OCI-LY7 (cell line): ENCODE results near the gene DOCK4. TPM values are rescaled to one million over a fixed set of nuclear protein-coding genes. Genes with fewer than 3 reads are reported as not detected.

Source experiments
- BruUV-seq: library from RNA; stranded (reverse); fragments of 400-500 nt; replicated peaks from 2 replicates; lab custom pipeline; 2021; lab: Mats Ljungman, UMichigan
- CTCF ChIA-PET: fragments of 300-600 bp; sonication (Branson Sonifier 250); formaldehyde crosslinking; loops from one replicate; lab custom pipeline; 2022; ENCODE audit warnings: antibody characterized with exemption; ENCODE audit not compliant: unreplicated experiment; lab: Charles Lee
- POLR2A ChIA-PET: fragments of 300-600 bp; sonication (Branson Sonifier 250); formaldehyde crosslinking; loops from one replicate; lab custom pipeline; 2022; ENCODE audit warnings: antibody characterized with exemption; lab: Charles Lee
- DNase-seq: peaks from one replicate; pipeline ENCODE4 v3.0.0-alpha.2; 2015; ENCODE audit warnings: low spot score
- H2AFZ ChIP-seq: fragments of 200-600 bp; sonication (generic), shearing (Covaris generic); 2 replicates; pipeline ENCODE4 v1.6.1; 2014; ENCODE audit warnings: mild to moderate bottlenecking, antibody characterized with exemption, low read length, moderate library complexity
- H3K27ac ChIP-seq: fragments of 200-600 bp; sonication (generic); 2 replicates; pipeline ENCODE4 v1.5.1; 2014; ENCODE audit warnings: mixed run types, low read depth, mild to moderate bottlenecking, moderate library complexity, low read length, inconsistent platforms; ENCODE audit not compliant: poor library complexity, severe bottlenecking
- H3K36me3 ChIP-seq: fragments of 200-600 bp; sonication (generic); 2 replicates; pipeline ENCODE4 v1.6.1; 2014; ENCODE audit warnings: mild to moderate bottlenecking, antibody characterized with exemption, low read length, moderate library complexity, mixed read lengths; ENCODE audit not compliant: insufficient read depth
- H3K4me1 ChIP-seq: fragments of 200-600 bp; sonication (generic); 2 replicates; pipeline ENCODE4 v1.5.1; 2014; ENCODE audit warnings: mild to moderate bottlenecking, low read length; ENCODE audit not compliant: insufficient read depth, poor library complexity, severe bottlenecking
- H3K4me2 ChIP-seq: fragments of 200-600 bp; sonication (generic); 2 replicates; pipeline ENCODE4 v1.6.1; 2014; ENCODE audit warnings: mild to moderate bottlenecking, low read length
- H3K4me3 ChIP-seq: fragments of 200-600 bp; sonication (generic); 2 replicates; pipeline ENCODE4 v1.5.1; 2014; ENCODE audit warnings: mild to moderate bottlenecking, low read depth, low read length; ENCODE audit not compliant: poor library complexity, severe bottlenecking
- H3K79me2 ChIP-seq: fragments of 200-600 bp; sonication (generic); 2 replicates; pipeline ENCODE4 v1.6.1; 2016; ENCODE audit warnings: low read depth, mild to moderate bottlenecking, low read length, moderate library complexity, mixed read lengths; ENCODE audit not compliant: insufficient read depth
- H3K9me2 ChIP-seq: fragments of 200-600 bp; sonication (generic); 2 replicates; pipeline ENCODE4 v1.6.1; 2016; ENCODE audit warnings: mild to moderate bottlenecking, low read length, mixed read lengths; ENCODE audit not compliant: insufficient read depth
- H3K9me3 ChIP-seq: fragments of 200-600 bp; sonication (generic); 2 replicates; pipeline ENCODE4 v1.6.1; 2014; ENCODE audit warnings: mild to moderate bottlenecking, mixed run types, low read length, mixed read lengths
- H4K20me1 ChIP-seq: fragments of 200-600 bp; sonication (generic); 2 replicates; pipeline ENCODE4 v1.6.1; 2014; ENCODE audit warnings: mild to moderate bottlenecking, antibody characterized with exemption, low read length, moderate library complexity, mixed read lengths; ENCODE audit not compliant: insufficient read depth
- CTCF ChIP-seq: fragments of 200-600 bp; sonication (generic); conservative IDR thresholded peaks from 2 replicates; pipeline ENCODE4 v1.5.1; 2014; ENCODE audit warnings: mild to moderate bottlenecking, antibody characterized with exemption, low read length, moderate library complexity, mixed read lengths
- EZH2phosphoT487 ChIP-seq: fragments of 200-600 bp; sonication (generic); IDR thresholded peaks from 2 replicates; pipeline ENCODE4 v1.6.1; 2018; ENCODE audit warnings: low read depth, borderline replicate concordance, mild to moderate bottlenecking, mixed run types, antibody characterized with exemption, low read length, moderate library complexity, mixed read lengths
- intact Hi-C: fragments of 100-400 bp; cut with micrococcal nuclease; formaldehyde crosslinking; loops from one replicate; pipeline ENCODE4 v1.10.0; 2022; ENCODE audit not compliant: unreplicated experiment
- total RNA-seq, 2 experiments: library from RNA; depleted of rRNA in 1 of 2; stranded (reverse); fragments of >200 nt in 1 of 2; shearing (Covaris generic) in 1 of 2; gene quantifications; 2 replicates each; pipeline ENCODE4 v1.2.3, GENCODE V29; 2014 to 2022

Gene DOCK4
- total RNA-seq, 2 experiments from 2014 or later, result 0.91 to 4.9 TPM

GRCh38 chr7:111975346-111975745 lies 230.9 kb downstream of the DOCK4 start:
- intact Hi-C loops, result no loop called here
- Histone ChIP-seq H3K36me3 (no peaks in the 10 kb centered on the region), H3K79me2 (no peaks in the 10 kb centered on the region), H4K20me1 (no peaks in the 10 kb centered on the region), H3K4me1 (no peaks in the 10 kb centered on the region), H3K27ac (no peak overlapping the region), H3K9me3 (no peaks in the 10 kb centered on the region), H3K4me2 (no peak overlapping the region), H3K9me2 (no peaks in the 10 kb centered on the region), H2AFZ (no peak overlapping the region), H3K4me3 (no peak overlapping the region)
- DNase-seq, result no peak
- TF ChIP-seq CTCF (no peak), EZH2phosphoT487 (no peak)
- no TSS peak for BruUV-seq
- ChIA-PET CTCF (no interaction called here), POLR2A (interaction anchor here (0.6 kb wide), 1 partner anchor 199 kb away, joined by 3 read pairs; no protein-coding TSS in a partner anchor)

- no peaks in the 10 kb centered on the region for H4K20me1 ChIP-seq
- ChIA-PET POLR2A (interaction anchor here (0.6 to 0.8 kb wide), 2 partner anchors 113 to 718 kb away, joined by 3 read pairs; no protein-coding TSS in a partner anchor), CTCF (no interaction called here)
- intact Hi-C loops, result no loop called here
- TF ChIP-seq CTCF (no peak), EZH2phosphoT487 (no peak)
- no peaks in the 10 kb centered on the region for H3K9me3 ChIP-seq
- H3K9me2 ChIP-seq, result no peaks in the 10 kb centered on the region
- H3K79me2 ChIP-seq, result no peaks in the 10 kb centered on the region
- no peak overlapping the region for H3K4me3 ChIP-seq
- no peaks in the 10 kb centered on the region for H3K36me3 ChIP-seq
- H3K4me2 ChIP-seq, result no peak overlapping the region
- BruUV-seq, result no TSS peak
- H2AFZ ChIP-seq, result no peak overlapping the region
- no peak for DNase-seq
- H3K4me1 ChIP-seq, result no peaks in the 10 kb centered on the region
- no peak overlapping the region for H3K27ac ChIP-seq
Observed at GRCh38 chr7:111960984-111961383, 245.2 kb downstream of the DOCK4 start.

GRCh38 chr7:111958896-111959295 lies 247.3 kb downstream of the DOCK4 start:
- H3K27ac ChIP-seq, result no peak overlapping the region
- H3K36me3 ChIP-seq, result no peaks in the 10 kb centered on the region
- ChIA-PET POLR2A (interaction anchor here (0.6 kb wide), 1 partner anchor 498 kb away, joined by 3 read pairs; no protein-coding TSS in a partner anchor), CTCF (no interaction called here)
- H4K20me1 ChIP-seq, result no peaks in the 10 kb centered on the region
- H3K4me1 ChIP-seq, result no peaks in the 10 kb centered on the region
- no peak for TF ChIP-seq CTCF
- TF ChIP-seq EZH2phosphoT487, result no peak
- BruUV-seq, result no TSS peak
- no peaks in the 10 kb centered on the region for H3K9me2 ChIP-seq
- intact Hi-C loops, result no loop called here
- H3K4me3 ChIP-seq, result no peak overlapping the region
- H3K79me2 ChIP-seq, result no peaks in the 10 kb centered on the region
- H3K9me3 ChIP-seq, result no peaks in the 10 kb centered on the region
- DNase-seq, result no peak
- H2AFZ ChIP-seq, result no peak overlapping the region
- no peak overlapping the region for H3K4me2 ChIP-seq
